Astrocyte of the cerebellum (primary cell): ENCODE data around the gene KLK1.

Source experiments
- DNase-seq: peaks from one replicate; pipeline ENCODE4 v3.0.0-alpha.2; 2011; ENCODE audit warnings: low read depth
- H3K4me3 ChIP-seq: 2 replicates; pipeline ENCODE4 v1.5.1; 2011; ENCODE audit warnings: mild to moderate bottlenecking, low read depth, low read length, moderate library complexity
- CTCF ChIP-seq: IDR thresholded peaks from 2 replicates; pipeline ENCODE4 v1.5.1; 2012; ENCODE audit warnings: low read length, low read depth, moderate library complexity, mild to moderate bottlenecking; ENCODE audit errors: missing control alignments
- in situ Hi-C: cut with HindIII; loops from 2 replicates; pipeline ENCODE4 v1.10.0; 2017; ENCODE audit warnings: low sequenced_read_pairs

Gene KLK1

GRCh38 chr19:50804420-50805272, 18.9 kb downstream of the KLK1 start:
- H3K4me3 ChIP-seq = peak overlapping the region; percentile 99
- DNase-seq = peak; percentile 97
- no peak for TF ChIP-seq CTCF
- in situ Hi-C loops = no loop called here

GRCh38 chr19:50803633-50804419, 19.8 kb downstream of the KLK1 start:
- H3K4me3 ChIP-seq = peak overlapping the region; percentile 99
- no peak for DNase-seq
- no peak for TF ChIP-seq CTCF
- in situ Hi-C loops = no loop called here

- no peak for TF ChIP-seq CTCF
- no peak for DNase-seq
- in situ Hi-C loops = no loop called here
Measured at GRCh38 chr19:50801107-50801506, 22.5 kb downstream of the KLK1 start.

GRCh38 chr19:50799547-50799851, 24.1 kb downstream of the KLK1 start:
- DNase-seq = no peak
- no peak overlapping the region for H3K4me3 ChIP-seq
- TF ChIP-seq CTCF = no peak
- in situ Hi-C loops = no loop called here

More at GRCh38 chr19:50801107-50801506, 22.5 kb downstream of the KLK1 start:
- no peak overlapping the region for H3K4me3 ChIP-seq

GRCh38 chr19:50798659-50799546, 24.7 kb downstream of the KLK1 start:
- H3K4me3 ChIP-seq = no peak overlapping the region
- in situ Hi-C loops = no loop called here
- DNase-seq = no peak
- TF ChIP-seq CTCF = no peak
